Activated CD4-positive, alpha-beta T cell treated with anti-CD3 and anti-CD28 coated beads for 36 hours (primary cell): ENCODE data around the gene INPP5A. TPM values are rescaled to one million over a fixed set of nuclear protein-coding genes. Genes with fewer than 3 reads are reported as not detected.

Experiments
- ATAC-seq: fragments of 200-7000 bp; cut with Tn5 transposase; one replicate; pipeline ENCODE4 v1.10.0; 2021; ENCODE audit warnings: mild to moderate bottlenecking, moderate library complexity
- CTCF ChIA-PET: fragments of 350-600 bp; sonication (Branson Sonifier 250); formaldehyde crosslinking; loops from one replicate; lab custom pipeline; 2021; ENCODE audit warnings: antibody characterized with exemption; lab: Charles Lee
- POLR2A ChIA-PET: fragments of 350-600 bp; sonication (Branson Sonifier 250); formaldehyde crosslinking; loops from one replicate; lab custom pipeline; 2021; ENCODE audit warnings: antibody characterized with exemption, inconsistent platforms; lab: Charles Lee
- DNase-seq: peaks from one replicate; pipeline ENCODE4 v3.0.0-alpha.2; 2020
- H3K27ac Mint-ChIP-seq: one replicate; pipeline ENCODE4 v1.8.0; 2021; ENCODE audit warnings: mixed read lengths
- H3K27me3 Mint-ChIP-seq: one replicate; pipeline ENCODE4 v1.8.0; 2021; ENCODE audit warnings: mixed read lengths
- H3K36me3 Mint-ChIP-seq: one replicate; pipeline ENCODE4 v1.8.0; 2021; ENCODE audit warnings: low read depth, mixed read lengths
- H3K4me1 Mint-ChIP-seq: one replicate; pipeline ENCODE4 v1.8.0; 2021; ENCODE audit warnings: mixed read lengths
- H3K4me3 Mint-ChIP-seq: one replicate; pipeline ENCODE4 v1.8.0; 2021; ENCODE audit warnings: mild to moderate bottlenecking, moderate library complexity, mixed read lengths
- H3K9me3 Mint-ChIP-seq: one replicate; pipeline ENCODE4 v1.8.0; 2021; ENCODE audit warnings: low read depth, mixed read lengths
- intact Hi-C, 2 experiments: fragments of 100-400 bp; cut with DNase I in 1 of 2; cut with micrococcal nuclease in 1 of 2; formaldehyde crosslinking; loops; one replicate each; pipeline versions ENCODE4 v1.14.2 to v1.15.1; 2022 to 2024; cut with DNase I, micrococcal nuclease
- total RNA-seq, 2 experiments: library from RNA; stranded (reverse); gene quantifications; one replicate each; pipeline ENCODE4 v1.2.3, GENCODE V29; 2021

INPP5A gene
- total RNA-seq, 2 experiments from 2014 or later: 8.1 to 9.3 TPM

DNA sequence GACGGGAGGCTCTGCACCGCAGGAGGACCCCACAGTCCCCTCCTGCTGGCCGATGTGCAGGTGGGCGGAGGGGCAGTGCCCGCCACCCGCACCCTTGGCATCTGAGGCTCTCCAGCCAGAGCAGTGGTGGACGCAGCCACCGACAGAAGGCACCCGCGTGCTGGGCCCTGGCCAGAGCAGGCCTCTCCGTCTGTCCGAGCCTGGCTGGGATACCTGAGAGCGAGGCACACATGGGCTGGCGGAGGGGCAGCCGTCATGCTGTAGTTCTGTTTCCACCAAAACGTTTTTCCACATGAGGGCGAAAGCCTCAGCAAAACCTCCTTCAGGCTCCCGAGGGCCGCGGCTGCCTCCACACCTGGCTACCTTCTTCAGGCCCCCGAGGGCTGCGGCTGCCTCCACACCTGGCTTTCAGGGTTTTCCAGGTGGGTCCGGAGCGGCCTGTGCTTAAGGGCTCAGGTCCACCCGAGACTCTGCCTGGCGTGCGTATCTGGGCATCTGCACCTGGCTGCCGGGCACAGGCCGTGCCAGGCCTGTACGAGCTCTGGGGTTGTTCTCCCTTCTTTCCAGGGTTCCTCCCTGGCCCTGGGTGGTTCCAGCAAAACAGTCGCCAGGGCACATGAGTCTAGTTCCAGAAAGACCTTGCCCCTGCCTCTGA lies 115.5 kb downstream of the INPP5A start:
- Mint-ChIP-seq H3K4me3 (no peak overlapping the region), H3K36me3 (no peaks in the 10 kb centered on the region), H3K27ac (no peak overlapping the region), H3K9me3 (no peaks in the 10 kb centered on the region), H3K27me3 (no peaks in the 10 kb centered on the region), H3K4me1 (peaks cover 2% of the 10 kb centered on the region)
- ATAC-seq (no peak), DNase-seq (no peak)
- ChIA-PET POLR2A (no interaction called here), CTCF (interaction anchor here (1.8 kb wide), 1 partner anchor 194 kb away, joined by 6 read pairs; no protein-coding TSS in a partner anchor)
- intact Hi-C loops: loop anchor here (10.0 kb wide), 2 partner anchors 132 to 242 kb away; partner anchors contain the start of gene NKX6-2 (in 1 of the 2)

DNA sequence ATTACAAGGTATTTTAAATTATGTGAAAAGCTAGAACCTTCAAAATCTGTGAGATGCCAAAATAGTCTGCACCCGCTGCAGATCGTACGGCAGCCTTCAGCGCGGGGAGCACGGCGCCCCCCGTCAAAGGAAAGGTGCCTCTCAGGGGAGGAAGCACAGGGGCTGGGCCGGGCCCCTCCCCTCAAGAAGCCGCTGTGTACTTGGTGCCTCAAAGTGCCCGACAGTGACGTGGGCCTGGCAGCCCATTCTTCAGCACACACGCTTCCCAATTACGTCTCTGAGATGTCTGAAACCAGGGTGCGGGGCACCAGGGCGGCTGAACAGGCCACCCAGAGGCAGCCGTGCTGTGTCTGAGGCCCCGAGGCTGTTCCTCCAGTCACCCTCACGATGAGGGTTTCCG lies 116.1 kb downstream of the INPP5A start:
- H3K9me3 Mint-ChIP-seq: no peaks in the 10 kb centered on the region
- POLR2A ChIA-PET: no interaction called here
- H3K27ac Mint-ChIP-seq: no peak overlapping the region
- H3K4me3 Mint-ChIP-seq: no peak overlapping the region
- H3K27me3 Mint-ChIP-seq: no peaks in the 10 kb centered on the region
- intact Hi-C loops: loop anchor here (1.0 to 10.0 kb wide), 5 partner anchors 131 to 241 kb away; partner anchors contain the start of gene NKX6-2 (in 2 of the 2)
- H3K36me3 Mint-ChIP-seq: peaks cover 2% of the 10 kb centered on the region
- ATAC-seq (no peak), DNase-seq (no peak)
- CTCF ChIA-PET: interaction anchor here (0.6 to 2.8 kb wide), 6 partner anchors 10 to 237 kb away, joined by 3 to 19 read pairs (median 5); no protein-coding TSS in a partner anchor
- peaks cover 2% of the 10 kb centered on the region for H3K4me1 Mint-ChIP-seq

DNA sequence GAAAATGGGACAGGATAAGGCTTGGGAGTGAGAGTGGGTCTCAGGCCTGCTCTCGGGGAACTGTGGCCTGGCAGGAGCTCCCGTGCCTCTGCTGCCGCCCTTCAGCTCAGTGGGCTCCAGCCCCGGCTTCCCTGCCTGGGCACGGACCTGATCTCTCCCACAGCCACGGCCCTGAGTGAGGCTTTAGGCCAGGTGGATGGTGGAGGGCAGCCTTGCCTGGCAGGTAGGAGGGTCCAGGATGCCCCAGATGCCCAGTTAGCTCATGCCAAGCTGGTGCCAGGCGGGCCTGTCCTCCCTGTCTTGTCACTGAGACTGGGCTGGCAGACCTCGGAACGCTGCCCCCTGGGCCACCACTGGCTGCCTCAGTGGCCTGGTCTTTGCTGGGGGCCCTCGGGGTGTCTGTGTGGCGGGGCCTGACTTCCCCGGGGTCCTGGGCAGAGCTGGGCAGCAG lies 116.6 kb downstream of the INPP5A start:
- H3K36me3 Mint-ChIP-seq: peaks cover 2% of the 10 kb centered on the region
- no peaks in the 10 kb centered on the region for H3K9me3 Mint-ChIP-seq
- ATAC-seq: no peak
- DNase-seq: no peak
- H3K4me1 Mint-ChIP-seq: peaks cover 2% of the 10 kb centered on the region
- H3K4me3 Mint-ChIP-seq: no peak overlapping the region
- no peak overlapping the region for H3K27ac Mint-ChIP-seq
- intact Hi-C loops: loop anchor here (1.0 to 10.0 kb wide), 5 partner anchors 131 to 241 kb away; partner anchors contain the start of gene NKX6-2 (in 2 of the 2)
- ChIA-PET CTCF (interaction anchor here (0.6 to 2.8 kb wide), 10 partner anchors 11 to 669 kb away, joined by 3 to 19 read pairs (median 3); no protein-coding TSS in a partner anchor), POLR2A (no interaction called here)
- H3K27me3 Mint-ChIP-seq: no peaks in the 10 kb centered on the region

DNA sequence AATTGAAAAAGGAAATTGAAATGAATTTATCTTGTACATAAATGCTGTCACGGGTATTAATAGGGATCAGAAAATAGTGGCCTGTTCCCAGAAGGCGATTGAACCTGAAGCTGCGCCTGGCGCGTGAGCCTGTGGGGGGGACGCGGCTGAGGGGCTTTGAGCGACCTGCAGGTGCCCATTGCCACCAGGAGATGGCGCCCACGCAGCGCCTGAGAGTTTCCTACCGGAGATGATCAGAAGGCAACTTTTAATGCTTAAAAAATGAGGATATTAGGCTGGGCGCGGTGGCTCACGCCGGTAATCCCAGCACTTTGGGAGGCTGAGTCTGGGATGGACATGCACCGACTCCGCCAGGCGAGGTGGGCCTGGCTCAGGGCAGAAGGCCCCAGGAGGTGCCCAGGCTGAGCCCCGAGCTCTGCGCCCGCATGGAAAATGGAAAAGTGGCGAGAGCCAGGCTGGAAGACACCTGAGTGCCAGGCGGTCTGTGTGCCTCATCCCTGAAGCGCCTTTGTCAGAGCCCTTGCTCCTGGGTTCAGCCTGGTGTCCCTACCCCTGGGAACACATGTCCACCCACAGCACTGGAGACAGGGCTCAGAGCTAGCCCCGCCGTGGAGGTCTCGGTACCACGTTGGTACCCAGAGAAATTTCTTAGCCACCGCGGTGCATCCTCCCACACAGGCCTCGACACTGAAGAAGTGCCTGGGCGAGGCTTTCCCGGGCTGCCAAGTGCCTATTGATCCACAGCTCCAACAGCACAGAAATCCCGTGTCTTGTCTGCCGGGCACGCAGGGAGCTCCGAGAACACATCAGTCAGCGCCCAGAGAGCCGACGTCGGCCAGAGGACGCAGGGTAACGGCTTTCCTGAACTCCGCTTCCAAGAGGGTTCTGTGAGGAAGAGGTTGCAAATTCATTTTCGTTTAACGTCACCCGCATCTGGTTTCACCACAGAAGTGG lies 117.4 kb downstream of the INPP5A start:
- intact Hi-C loops: loop anchor here (1.0 to 10.0 kb wide), 5 partner anchors 130 to 240 kb away; partner anchors contain the start of gene NKX6-2 (in 2 of the 2)
- peak; percentile 76 for ATAC-seq
- CTCF ChIA-PET: interaction anchor here (0.5 to 2.8 kb wide), 16 partner anchors 12 to 919 kb away, joined by 3 to 19 read pairs (median 3); no protein-coding TSS in a partner anchor
- Mint-ChIP-seq H3K4me1 (peaks cover 2% of the 10 kb centered on the region), H3K36me3 (peaks cover 7% of the 10 kb centered on the region), H3K27ac (no peak overlapping the region), H3K4me3 (no peak overlapping the region), H3K27me3 (no peaks in the 10 kb centered on the region), H3K9me3 (no peaks in the 10 kb centered on the region)
- POLR2A ChIA-PET: no interaction called here
- peak; percentile 77 for DNase-seq

DNA sequence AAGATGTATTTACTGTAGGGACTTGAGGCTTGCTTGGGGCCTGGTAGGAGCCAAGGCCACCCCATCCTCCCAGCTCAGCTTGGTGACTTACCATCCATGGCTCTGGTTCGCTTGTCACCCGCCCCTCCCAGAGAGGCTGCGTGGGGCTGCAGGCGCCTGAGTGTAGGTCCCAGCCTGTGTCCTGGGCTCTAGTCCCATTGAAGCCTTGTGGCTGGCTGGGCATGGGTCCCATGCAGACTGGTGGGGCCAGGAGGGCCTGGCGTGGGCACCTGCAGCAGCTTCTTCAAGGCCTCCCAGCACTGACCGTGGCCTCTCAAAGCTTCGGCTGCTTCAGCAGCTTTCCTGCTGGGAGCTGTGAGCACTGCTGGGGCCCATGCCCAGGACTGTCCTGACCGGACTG lies 118.1 kb downstream of the INPP5A start:
- DNase-seq: no peak
- H3K4me3 Mint-ChIP-seq: no peak overlapping the region
- intact Hi-C loops: loop anchor here (2.0 to 10.0 kb wide), 3 partner anchors 129 to 239 kb away; partner anchors contain the start of gene NKX6-2 (in 2 of the 2)
- no peaks in the 10 kb centered on the region for H3K9me3 Mint-ChIP-seq
- ChIA-PET CTCF (interaction anchor here (0.7 to 2.8 kb wide), 7 partner anchors 12 to 84 kb away, joined by 3 to 19 read pairs (median 3); no protein-coding TSS in a partner anchor), POLR2A (no interaction called here)
- ATAC-seq: no peak
- H3K27ac Mint-ChIP-seq: no peak overlapping the region
- no peaks in the 10 kb centered on the region for H3K27me3 Mint-ChIP-seq
- H3K4me1 Mint-ChIP-seq: peaks cover 2% of the 10 kb centered on the region
- peaks cover 14% of the 10 kb centered on the region for H3K36me3 Mint-ChIP-seq

DNA sequence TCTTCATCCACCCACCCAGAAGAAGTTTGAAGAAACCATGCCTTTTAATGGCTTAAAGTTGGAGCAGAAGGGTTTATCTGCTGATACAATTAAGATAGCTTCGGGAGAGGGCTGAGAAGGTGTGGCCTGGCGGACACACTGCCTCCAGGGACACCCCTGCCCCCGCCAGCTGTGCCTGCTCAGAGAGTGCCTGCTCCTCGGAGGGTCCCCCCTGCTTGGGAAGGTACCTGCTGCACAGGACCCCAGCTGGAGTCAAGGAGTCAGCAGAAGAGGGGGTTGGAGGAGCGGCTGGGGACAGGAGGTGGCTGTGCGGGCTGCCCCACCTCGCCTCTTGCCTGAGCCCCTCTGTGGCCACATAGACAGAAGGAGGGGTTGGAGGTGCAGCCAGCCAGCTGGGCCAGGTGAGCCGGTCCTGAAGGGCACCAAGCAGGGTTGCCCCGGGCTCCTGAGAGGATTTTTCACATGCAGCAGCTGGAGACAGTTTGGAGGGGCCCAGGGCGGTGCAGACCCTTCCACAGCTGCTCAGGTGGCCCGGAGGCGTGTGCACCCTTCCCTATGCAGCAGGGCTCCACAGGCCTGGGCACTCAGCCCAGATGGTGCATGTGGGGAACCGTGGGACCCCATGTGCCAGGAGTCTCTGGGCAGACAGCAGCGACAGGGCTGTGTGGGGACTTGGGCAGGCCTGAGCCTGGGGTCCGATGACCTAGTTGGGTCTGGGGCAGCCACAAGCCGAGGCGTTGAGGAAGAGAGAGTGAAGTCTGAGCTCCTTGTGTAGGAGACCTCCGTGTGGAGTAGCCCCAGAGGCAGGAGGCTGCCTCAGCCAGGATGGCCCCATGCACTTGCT lies 118.9 kb downstream of the INPP5A start:
- Mint-ChIP-seq H3K27ac (no peak overlapping the region), H3K27me3 (no peaks in the 10 kb centered on the region), H3K4me3 (no peak overlapping the region), H3K9me3 (no peaks in the 10 kb centered on the region), H3K4me1 (peaks cover 2% of the 10 kb centered on the region), H3K36me3 (peaks cover 14% of the 10 kb centered on the region)
- CTCF ChIA-PET: interaction anchor here (2.8 kb wide), 1 partner anchor 13 kb away, joined by 19 read pairs; no protein-coding TSS in a partner anchor
- ATAC-seq (no peak), DNase-seq (no peak)
- intact Hi-C loops: loop anchor here (10.0 kb wide), 2 partner anchors 128 to 238 kb away; partner anchors contain the start of gene NKX6-2 (in 1 of the 2)
- POLR2A ChIA-PET: no interaction called here

DNA sequence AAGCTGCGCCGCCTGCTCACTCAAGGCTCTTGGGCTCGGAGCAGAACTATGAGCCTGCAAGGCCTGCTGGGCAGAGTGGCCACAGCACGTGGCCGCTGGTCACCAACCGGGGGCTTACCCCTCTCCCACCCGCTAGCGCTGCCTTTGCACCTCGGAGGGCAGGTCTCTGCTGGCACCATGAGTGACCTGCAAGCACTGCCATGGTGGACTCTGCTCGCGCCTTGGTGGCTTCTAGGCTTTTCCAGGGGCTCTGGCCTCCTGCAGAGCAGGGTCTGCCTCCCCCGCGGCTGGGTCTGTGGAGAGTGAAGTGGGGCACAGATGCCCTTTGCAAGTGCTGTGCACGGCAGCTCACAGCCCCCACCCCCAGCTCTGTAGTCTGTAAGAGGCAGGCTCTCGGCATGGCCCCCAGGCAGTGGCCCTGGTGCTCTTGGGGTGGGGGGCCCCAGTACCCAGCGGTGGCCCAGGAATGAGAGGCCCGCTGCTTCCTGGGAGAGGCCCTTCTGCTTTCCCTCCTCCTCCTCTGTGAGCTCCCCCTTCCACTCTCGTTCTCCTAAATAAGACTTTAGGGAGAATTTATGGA lies 119.6 kb downstream of the INPP5A start:
- ATAC-seq (no peak), DNase-seq (no peak)
- H3K27ac Mint-ChIP-seq: no peak overlapping the region
- no peaks in the 10 kb centered on the region for H3K9me3 Mint-ChIP-seq
- intact Hi-C loops: loop anchor here (10.0 kb wide), 2 partner anchors 128 to 238 kb away; partner anchors contain the start of gene NKX6-2 (in 1 of the 2)
- no peaks in the 10 kb centered on the region for H3K27me3 Mint-ChIP-seq
- no peak overlapping the region for H3K4me3 Mint-ChIP-seq
- H3K4me1 Mint-ChIP-seq: peaks cover 2% of the 10 kb centered on the region
- ChIA-PET CTCF (interaction anchor here (0.5 kb wide), 1 partner anchor 8 kb away, joined by 3 read pairs; no protein-coding TSS in a partner anchor), POLR2A (no interaction called here)
- peaks cover 14% of the 10 kb centered on the region for H3K36me3 Mint-ChIP-seq

DNA sequence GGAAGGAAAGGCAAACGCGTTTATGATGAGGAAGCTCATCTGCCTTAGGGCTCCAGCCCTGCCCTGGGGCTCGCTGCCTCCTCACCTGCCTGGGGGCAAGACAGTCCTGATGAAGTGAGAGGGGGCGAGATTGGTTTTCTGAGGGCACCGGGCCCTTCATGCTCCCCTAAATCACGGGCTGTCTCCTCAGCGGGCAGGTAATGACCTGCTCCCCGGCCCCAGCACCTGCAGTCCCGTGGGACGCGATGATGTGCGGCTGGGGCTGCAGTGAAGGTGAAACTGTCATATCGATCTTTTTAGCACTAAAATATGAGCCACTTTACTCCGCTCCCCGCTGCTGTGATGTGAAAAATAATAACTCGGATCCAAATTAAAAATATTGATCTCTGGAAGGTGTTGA lies 120.2 kb downstream of the INPP5A start:
- ChIA-PET POLR2A (no interaction called here), CTCF (interaction anchor here (0.5 kb wide), 1 partner anchor 9 kb away, joined by 3 read pairs; no protein-coding TSS in a partner anchor)
- Mint-ChIP-seq H3K27me3 (no peaks in the 10 kb centered on the region), H3K27ac (no peak overlapping the region), H3K9me3 (no peaks in the 10 kb centered on the region), H3K36me3 (peaks cover 14% of the 10 kb centered on the region), H3K4me3 (no peak overlapping the region), H3K4me1 (peaks cover 2% of the 10 kb centered on the region)
- no peak for DNase-seq
- intact Hi-C loops: loop anchor here (10.0 kb wide), 2 partner anchors 127 to 237 kb away; partner anchors contain the start of gene NKX6-2 (in 1 of the 2)
- ATAC-seq: no peak

DNA sequence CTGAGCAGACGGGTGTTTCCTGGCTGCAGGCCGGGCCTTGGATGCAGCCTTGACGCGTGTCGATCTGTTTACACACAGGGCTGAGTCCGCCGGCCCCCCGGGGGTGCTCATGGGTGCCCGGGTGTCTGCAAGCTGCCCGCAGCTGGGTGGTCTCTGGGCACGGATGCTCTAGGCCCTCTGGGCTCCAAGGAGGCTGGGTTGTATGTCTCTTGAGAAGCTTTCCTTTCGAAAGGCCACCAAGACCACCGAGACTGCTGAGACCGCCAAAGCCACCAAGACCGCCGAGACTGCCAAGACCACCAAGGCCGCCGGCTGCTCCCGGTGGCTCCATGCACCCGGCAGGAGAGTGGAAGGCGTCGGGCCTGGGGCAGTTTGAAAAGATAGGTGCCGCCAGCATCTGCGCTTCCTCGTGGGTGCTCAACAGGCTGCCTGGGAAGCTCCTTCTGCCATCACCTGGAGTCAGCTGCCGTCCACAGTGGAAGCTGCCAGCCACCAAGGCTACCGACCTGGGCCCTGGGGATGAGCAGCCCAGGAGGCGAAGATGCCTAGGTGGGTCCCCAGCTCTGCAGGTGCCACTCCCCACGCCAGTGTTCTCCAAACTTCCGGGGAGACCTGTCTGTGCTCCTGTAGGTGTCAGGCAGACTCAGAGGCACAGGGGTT lies 121.1 kb downstream of the INPP5A start:
- peaks cover 2% of the 10 kb centered on the region for H3K4me1 Mint-ChIP-seq
- no peaks in the 10 kb centered on the region for H3K27me3 Mint-ChIP-seq
- intact Hi-C loops: loop anchor here (10.0 kb wide), 2 partner anchors 126 to 236 kb away; partner anchors contain the start of gene NKX6-2 (in 1 of the 2)
- no peak overlapping the region for H3K27ac Mint-ChIP-seq
- CTCF ChIA-PET: no interaction called here
- POLR2A ChIA-PET: no interaction called here
- H3K4me3 Mint-ChIP-seq: no peak overlapping the region
- H3K9me3 Mint-ChIP-seq: no peaks in the 10 kb centered on the region
- DNase-seq (no peak), ATAC-seq (no peak)
- H3K36me3 Mint-ChIP-seq: peaks cover 14% of the 10 kb centered on the region
